ENCODE data around the gene COMMD9. TPM values are rescaled to one million over a fixed set of nuclear protein-coding genes. Genes with fewer than 3 reads are reported as not detected.

COMMD9 gene
- total RNA-seq, 1 donor from 2014 or later, result 66.1 TPM

DNA sequence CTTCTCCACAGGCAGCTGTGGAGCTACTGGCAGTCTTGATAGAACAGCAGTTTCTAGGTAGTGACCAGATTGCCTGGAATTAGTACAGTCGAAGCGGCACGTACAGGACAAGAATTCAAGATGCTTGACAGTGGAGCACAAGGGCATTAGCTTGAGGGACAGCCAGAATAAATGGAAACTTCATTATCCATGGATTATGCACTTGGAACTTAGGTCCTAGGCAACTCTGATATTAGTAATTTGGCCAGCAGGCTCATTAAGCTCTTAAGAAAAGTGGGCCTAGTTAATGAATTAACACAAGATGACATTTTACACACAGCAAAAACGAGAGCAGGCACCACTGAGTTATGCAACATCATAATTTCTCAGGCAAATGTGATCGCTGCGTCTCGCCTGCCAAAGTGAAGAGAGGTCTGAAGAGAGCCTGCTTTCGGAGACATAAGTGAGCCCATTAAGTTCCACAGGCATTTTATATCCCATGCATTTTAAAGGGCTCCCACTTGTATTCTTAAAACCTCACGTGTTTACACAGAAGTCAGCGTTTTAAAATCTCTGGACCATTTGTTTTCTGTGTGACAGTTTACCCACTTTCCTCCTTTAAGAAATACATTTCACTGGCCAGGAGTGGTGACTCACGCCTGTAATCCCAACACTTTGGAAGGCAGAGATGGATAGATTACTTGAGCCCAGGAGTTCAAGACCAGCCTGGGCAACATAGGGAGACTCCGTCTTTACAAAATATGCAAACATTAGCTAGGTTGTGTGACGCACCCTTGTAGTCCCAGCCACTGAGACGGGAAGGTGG is 66.2 kb downstream of the COMMD9 start:
- no peak overlapping the region for H3K27ac Mint-ChIP-seq (ENCODE audit: unreplicated experiment)
- no peaks in the 10 kb centered on the region for H3K4me1 Mint-ChIP-seq (ENCODE audit: unreplicated experiment)
- DNase-seq (ENCODE audit: low spot score), result no peak

More for the DNA sequence above, 66.2 kb downstream of the COMMD9 start:
- Mint-ChIP-seq H3K9me3 (ENCODE audit: unreplicated experiment) (no peaks in the 10 kb centered on the region), H3K27me3 (ENCODE audit: unreplicated experiment) (no peaks in the 10 kb centered on the region), H3K36me3 (ENCODE audit: low read depth, unreplicated experiment) (no peaks in the 10 kb centered on the region), H3K4me3 (ENCODE audit: unreplicated experiment) (no peak overlapping the region)
- TF ChIP-seq, protein P1, sequence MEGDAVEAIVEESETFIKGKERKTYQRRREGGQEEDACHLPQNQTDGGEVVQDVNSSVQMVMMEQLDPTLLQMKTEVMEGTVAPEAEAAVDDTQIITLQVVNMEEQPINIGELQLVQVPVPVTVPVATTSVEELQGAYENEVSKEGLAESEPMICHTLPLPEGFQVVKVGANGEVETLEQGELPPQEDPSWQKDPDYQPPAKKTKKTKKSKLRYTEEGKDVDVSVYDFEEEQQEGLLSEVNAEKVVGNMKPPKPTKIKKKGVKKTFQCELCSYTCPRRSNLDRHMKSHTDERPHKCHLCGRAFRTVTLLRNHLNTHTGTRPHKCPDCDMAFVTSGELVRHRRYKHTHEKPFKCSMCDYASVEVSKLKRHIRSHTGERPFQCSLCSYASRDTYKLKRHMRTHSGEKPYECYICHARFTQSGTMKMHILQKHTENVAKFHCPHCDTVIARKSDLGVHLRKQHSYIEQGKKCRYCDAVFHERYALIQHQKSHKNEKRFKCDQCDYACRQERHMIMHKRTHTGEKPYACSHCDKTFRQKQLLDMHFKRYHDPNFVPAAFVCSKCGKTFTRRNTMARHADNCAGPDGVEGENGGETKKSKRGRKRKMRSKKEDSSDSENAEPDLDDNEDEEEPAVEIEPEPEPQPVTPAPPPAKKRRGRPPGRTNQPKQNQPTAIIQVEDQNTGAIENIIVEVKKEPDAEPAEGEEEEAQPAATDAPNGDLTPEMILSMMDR (IDR thresholded peaks at IDR 0.05; ENCODE audit: unreplicated experiment), result no peak

Other genes with a start within 250 kb of the COMMD9 start
- 122 TPM for gene PRR5L, start 6.9 kb upstream of the COMMD9 start, total RNA-seq (ENCODE audit: unreplicated experiment)
- 20.4 TPM for gene TRAF6, start 220.8 kb upstream of the COMMD9 start, total RNA-seq (ENCODE audit: unreplicated experiment)